Muscle of back (tissue), 11 donors: ENCODE measurements around the gene KRTAP5-1. TPM values are rescaled to one million over a fixed set of nuclear protein-coding genes. Genes with fewer than 3 reads are reported as not detected.

Experiments used
- DNase-seq, 3 donors: peaks; one replicate each; pipeline versions ENCODE4 v3.0.0 to v3.0.0-alpha.2; 2013
- polyA plus RNA-seq, 10 donors: library from polyadenylated mRNA; unstranded; fragments of 120-200 nt; gene quantifications; one replicate each; pipeline ENCODE4 v1.2.1, GENCODE V29; 2013; ENCODE audit not compliant: insufficient read length in 10 of 10

KRTAP5-1 gene
- polyA plus RNA-seq, 10 donors, result 0.19 to 1.7 (median 0.89) TPM

GRCh38 chr11:1572197-1573076 is 12.6 kb downstream of the KRTAP5-1 start, which contains the start of gene DUSP8:
DUSP8 (minus strand) TSS chr11:1572271; CDS start chr11:1565826, 6,445 bp downstream.
- DNase-seq, result peak; percentile 81 to 95 (median 94)

GRCh38 chr11:1571760-1572196 is 13.3 kb downstream of the KRTAP5-1 start:
- no peak for DNase-seq

- peak in 1 of 3 donors; percentile 71 for DNase-seq
These were observed 14.0 kb downstream of the KRTAP5-1 start for GRCh38 chr11:1570896-1571759.

- no peak for DNase-seq
These were observed 14.6 kb downstream of the KRTAP5-1 start for GRCh38 chr11:1570531-1570895.

DNA sequence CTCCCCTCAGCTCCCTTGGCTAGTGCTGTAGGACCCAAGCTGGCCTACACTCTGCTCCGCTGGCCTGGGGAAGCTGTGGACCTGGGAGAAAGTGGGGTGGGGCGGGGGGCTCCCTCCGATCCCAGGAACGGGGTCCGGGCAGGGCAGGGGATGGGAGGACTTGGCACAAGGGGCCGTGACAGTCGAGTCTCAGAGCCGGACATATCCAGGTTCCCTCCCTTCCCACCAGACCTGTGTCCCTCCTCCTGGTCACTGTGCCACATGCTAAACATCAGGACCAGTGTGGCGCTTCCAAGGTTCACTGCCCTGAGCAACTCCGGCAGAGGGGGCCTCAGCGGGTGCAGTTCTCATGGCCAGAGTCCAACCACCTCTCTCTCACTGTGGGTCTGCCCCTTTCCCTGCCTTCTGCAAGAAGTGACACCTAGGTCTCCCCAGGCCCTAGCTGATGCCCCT is 15.1 kb downstream of the KRTAP5-1 start:
- DNase-seq, result no peak

GRCh38 chr11:1569251-1569780 is 15.8 kb downstream of the KRTAP5-1 start:
- DNase-seq, result no peak

DNA sequence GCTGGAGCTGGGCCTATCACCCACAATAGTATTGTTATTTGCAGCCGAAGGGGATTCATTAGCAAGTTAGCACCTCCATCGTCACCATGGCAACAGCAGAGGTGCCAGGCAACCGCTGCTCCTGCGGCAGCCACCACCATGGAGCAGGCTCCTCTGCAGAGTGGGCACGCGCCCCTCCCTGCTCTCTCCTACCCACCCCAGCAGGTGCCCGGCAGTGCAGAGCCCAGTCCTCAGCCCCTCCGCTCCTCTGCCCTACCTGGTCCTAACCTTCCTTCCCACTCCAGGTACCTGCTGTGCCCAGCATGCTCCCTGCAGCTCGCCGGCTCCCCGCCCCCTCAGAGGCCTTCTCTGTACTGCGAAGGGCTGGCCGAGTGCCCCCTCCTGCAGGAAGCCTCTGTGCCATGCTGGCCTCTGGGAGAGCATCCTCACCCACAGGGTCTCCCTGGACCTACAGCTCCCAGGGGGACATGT is 16.6 kb downstream of the KRTAP5-1 start:
- no peak for DNase-seq

- no peak for DNase-seq
These were observed 17.4 kb downstream of the KRTAP5-1 start for GRCh38 chr11:1567721-1568100.

- no peak for DNase-seq
These were observed 17.9 kb downstream of the KRTAP5-1 start for GRCh38 chr11:1567052-1567720.

DNA sequence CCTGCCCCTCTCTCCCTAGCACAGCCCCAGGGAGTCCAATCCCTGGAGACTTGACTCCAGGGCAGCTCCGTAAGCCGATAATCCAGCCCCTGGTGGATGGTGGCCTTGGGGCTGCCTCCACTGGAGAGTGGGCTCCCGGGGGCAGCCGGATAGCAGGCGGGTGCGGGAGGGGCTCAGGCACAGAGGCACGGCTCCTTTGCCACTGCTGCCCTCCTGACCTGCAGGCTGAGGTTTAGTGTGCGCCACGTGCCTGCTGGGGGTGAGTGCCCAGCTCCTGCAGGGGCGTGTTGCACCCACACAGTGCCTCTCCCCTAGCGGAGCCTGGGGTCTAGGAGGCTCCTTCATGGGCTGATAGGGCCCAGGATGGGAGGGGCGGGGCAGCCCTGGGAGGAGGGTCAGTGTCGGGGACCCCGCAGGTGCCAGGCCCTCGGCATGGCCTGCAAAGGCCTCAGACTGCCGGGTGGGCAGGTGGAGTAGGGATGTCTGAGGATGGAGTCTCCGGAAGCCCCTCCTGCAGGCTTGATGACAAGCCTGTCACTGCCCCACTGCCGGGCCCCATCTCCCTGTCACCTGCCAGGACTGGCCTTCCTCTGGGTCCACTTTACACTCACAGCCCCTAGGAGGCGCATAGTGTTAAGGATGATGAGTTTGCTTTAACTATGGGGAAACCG is 18.6 kb downstream of the KRTAP5-1 start:
- no peak for DNase-seq

DNA sequence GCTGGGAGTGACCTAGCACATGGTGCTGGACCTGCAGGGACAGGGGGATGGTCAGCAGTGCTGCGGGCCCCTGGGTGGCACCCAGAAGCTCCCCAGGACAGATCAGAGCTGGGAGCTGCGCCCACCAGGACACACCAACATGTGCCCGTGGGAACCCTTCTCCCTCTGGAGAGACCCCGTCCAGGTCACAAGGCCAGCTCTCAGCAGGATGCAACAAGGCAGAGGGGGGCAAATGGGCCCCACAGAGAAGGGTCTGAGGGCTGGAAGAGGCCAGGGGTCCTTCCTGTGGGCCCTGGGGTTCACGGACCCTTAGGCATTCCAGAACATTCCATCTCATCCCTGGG is 19.2 kb downstream of the KRTAP5-1 start:
- DNase-seq, result no peak

- no peak for DNase-seq
These were observed 19.7 kb downstream of the KRTAP5-1 start for GRCh38 chr11:1565173-1565903.

DNA sequence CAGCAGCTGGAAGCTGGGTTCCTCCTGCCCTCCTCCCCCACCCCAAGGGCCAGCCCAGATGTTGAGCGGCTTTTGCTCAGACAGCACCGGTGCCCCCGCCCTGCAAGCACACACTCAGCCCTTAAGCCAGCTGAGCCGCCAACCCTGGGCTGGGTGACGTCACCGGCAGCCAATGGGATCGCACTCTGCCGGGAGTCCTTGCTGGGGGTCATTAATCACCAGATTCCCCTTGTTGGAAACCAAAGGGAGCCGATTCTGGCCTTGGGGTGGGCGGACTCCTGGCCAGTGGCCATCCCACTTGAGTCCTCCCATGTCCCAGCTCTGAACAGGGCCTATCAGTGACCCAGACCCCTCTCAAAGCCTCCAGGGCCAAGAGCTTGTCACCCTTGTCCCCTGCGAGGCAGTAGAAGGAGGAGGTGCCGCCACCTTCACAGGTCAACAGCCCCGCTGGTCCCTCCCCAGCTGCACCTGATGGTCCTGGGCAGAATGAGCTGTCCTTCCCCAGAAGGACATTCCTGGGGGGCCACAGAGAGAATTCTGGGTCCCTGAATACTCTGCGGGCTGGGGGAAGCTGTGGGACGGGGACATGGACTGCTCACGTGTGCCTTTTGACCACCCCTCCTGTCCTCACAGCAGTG is 20.4 kb downstream of the KRTAP5-1 start:
- DNase-seq, result peak in 2 of 3 donors; percentile 66

DNA sequence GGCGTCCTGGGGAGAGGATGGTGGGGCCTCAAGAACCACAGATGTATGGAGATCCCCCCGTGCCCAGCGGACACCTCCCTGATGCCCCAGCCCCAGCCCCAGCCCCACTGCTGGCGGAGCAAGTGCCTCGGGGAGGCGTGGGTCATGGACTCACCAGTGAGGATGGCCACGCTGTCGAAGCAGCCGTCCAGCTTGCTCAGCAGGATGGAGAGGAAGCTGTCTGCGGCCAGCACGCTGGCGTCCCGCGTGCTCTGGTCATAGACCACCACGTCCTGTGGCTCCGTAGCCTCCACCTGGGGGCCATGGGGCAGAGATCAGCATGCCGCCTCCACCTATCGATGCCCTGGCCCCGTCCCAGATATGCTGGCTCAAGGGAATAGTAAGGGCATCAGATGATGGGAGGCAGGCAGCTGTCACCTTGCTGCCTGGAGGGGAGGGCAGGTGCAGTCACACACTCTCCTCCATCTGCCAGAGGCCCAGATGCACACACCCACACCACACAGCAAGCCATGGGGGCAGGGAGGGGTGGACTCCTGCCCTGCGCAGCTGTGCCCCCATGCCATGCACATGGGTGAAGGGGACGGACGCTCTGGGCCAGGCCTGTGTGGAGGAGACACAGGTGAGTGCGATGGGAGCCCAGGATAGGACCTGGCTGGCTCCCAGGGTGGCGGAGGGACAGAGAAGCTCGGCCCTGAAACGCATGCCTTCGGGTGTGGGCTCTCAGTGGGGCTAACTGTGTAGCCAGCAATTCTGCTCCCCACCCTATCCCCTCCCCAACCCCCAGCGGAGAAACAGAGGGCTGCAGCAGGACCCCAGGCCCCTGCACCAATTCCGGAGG is 21.2 kb downstream of the KRTAP5-1 start:
- DNase-seq, result no peak

- DNase-seq, result no peak
These were observed 21.9 kb downstream of the KRTAP5-1 start for GRCh38 chr11:1563149-1563638.

- DNase-seq, result no peak
These were observed 22.5 kb downstream of the KRTAP5-1 start for GRCh38 chr11:1562469-1563148.

DNA sequence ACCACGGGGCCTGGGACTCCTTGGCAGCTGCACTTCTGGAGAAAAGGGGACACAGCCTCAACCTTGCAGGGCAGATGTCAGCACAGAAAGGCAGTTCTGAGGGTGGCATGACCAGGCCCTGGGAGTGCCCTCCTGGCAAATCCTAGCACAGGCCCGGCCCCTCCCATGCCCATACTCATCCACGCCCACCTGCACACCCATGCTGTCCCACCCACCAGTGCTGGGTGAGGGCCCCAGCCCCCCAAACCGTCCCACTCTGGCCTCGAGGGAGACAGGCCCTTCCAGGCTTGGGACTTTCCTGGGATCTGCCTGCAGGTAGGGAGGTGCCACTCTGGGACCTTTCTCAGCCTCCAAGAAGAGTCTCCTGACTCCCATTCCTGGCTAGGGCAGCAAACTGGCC is 23.1 kb downstream of the KRTAP5-1 start:
- no peak for DNase-seq

DNA sequence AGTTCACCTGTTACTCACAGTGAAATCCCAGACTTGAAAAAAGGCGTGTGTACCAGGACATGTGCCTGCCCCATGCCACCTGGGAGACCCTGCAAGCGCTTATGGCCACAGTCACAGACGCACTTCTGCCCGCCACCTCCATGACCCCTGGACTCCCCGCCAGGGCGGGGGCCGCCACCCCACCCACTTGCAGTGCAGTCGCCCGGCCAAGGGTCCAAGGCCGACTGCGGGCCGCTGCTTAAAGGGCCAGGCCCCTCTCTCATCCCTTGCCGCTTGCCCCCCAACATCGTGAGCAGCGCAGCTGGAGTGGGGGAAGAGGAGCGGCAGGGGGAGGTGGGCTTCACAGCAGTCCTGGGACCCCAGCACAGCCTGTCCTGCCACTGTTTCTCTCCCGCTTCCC is 23.8 kb downstream of the KRTAP5-1 start:
- DNase-seq, result no peak
